Astrocyte of the hippocampus (primary cell): Measurements from ENCODE around the gene UBE2F.
A peak's percentile ranks its signal among the peaks of the same experiment; 100 is the strongest.
"Not testable (repeated sequence)": the region's sequence is repeated elsewhere in the genome, so short reads cannot be mapped to it uniquely, and the experiment has no call there.

Experiments used
- DNase-seq: peaks from one replicate; pipeline ENCODE4 v3.0.0; 2011; ENCODE audit warnings: low read depth, low spot score

UBE2F gene

DNA sequence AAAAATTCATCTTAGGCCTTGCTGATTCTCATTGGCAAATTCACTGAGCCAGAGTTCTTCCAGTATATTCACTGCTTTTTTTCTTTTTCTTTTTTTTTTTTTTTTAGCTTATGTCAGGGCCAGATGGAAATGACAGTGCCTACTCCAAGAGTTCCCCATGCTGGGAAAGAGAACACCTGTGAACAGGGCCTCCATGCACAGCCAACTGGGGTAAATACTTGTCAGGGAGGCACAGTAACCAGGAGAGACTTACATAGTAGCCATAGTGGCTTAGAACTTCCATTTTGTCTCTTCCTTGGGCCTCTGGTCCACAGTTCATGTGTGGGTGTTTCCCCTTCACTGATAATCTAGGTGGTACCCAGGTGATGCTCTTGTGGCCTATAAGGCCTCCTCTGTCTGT, 78.8 kb downstream of the UBE2F start:
- no peak for DNase-seq

GRCh38 chr2:238046725-238047270, 80.0 kb downstream of the UBE2F start:
- no peak for DNase-seq

GRCh38 chr2:238053191-238053776, 86.5 kb downstream of the UBE2F start:
- no peak for DNase-seq

GRCh38 chr2:238055841-238056240, 89.0 kb downstream of the UBE2F start:
- no peak for DNase-seq

GRCh38 chr2:238057696-238058575, 91.1 kb downstream of the UBE2F start:
- DNase-seq: not testable (repeated sequence)

DNA sequence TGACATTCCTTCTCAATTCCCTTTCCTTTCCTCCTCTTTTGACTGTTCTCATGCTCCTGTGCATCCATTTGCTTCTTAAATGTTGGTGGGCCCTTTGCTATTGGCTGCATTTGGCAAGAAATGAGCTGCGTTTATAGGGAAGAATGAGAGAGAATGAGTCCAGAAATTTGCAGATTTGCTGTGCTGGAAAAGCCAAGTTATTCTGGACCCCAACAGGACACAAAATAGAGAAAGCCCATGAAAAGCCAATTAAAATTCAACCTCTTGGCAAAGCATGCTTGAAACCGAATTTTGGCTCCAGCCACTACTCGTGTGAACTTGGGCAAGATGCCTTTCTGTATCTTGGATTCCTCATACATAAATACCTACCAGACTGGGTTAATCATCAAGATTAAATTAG, 92.7 kb downstream of the UBE2F start:
- DNase-seq: peak; percentile 7

DNA sequence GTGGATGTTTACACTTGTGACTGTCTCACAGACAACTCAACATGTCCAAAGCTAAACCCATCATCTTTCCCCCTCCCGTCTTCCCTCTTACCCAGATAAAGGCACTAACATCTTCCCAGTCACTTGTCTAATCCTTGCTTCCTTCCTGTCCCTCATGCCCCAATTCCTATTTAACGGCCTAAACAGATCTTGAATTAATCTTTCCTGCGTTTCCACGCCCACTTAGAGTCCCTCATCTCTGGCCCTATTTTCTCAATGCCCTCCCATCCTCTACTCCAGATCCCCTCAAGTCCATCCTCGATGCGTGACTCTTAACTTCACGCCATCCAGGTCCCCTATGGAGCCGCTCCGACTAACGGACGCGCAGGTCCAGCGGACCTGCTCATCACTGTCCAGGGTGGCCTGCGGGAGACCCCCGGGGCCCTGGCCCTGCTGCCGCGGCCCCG, 93.3 kb downstream of the UBE2F start:
- no peak for DNase-seq

DNA sequence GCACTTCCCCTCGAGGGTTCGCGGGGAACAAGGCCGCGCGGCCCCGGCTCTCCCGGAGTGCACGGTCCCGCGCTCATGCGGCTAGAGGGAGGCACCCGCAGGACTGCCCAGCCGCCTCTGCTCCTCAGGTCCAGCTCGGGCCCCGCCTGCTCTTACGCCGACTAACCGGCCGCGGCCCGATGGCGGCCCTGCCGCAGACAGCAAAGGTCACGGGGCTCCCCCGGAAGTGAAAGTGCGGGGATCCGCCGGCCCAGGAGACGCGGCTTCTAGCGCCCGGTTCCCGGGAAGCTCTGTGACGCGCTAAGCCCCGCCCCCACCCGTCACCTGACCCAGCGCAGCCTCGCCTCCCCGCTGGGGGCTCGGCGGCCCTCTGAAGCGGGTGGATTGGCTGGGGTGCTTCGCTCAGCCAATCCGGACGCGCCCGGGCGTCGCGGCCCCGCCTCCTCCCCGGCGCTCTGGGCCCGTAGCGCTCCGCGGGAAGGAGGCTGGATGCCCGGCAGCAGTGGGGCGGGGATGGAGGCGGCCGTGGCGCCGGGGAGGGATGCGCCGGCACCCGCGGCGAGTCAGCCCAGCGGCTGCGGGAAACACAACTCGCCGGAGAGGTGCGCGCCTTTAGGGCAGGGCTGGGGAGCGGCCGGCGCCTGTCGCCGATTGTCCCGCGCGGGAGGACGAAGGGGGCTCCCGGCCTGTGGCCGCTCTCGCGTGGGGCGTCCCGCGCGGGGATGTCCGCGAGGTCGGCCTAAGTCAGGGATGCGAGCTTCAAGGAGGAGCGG, 93.9 kb downstream of the UBE2F start, which contains the start of gene SCLY:
Gene SCLY (plus strand): TSS at position 460 of the 773 bp plus-strand sequence. CDS start 54 bp downstream, at position 514.
- DNase-seq: peak; percentile 100

DNA sequence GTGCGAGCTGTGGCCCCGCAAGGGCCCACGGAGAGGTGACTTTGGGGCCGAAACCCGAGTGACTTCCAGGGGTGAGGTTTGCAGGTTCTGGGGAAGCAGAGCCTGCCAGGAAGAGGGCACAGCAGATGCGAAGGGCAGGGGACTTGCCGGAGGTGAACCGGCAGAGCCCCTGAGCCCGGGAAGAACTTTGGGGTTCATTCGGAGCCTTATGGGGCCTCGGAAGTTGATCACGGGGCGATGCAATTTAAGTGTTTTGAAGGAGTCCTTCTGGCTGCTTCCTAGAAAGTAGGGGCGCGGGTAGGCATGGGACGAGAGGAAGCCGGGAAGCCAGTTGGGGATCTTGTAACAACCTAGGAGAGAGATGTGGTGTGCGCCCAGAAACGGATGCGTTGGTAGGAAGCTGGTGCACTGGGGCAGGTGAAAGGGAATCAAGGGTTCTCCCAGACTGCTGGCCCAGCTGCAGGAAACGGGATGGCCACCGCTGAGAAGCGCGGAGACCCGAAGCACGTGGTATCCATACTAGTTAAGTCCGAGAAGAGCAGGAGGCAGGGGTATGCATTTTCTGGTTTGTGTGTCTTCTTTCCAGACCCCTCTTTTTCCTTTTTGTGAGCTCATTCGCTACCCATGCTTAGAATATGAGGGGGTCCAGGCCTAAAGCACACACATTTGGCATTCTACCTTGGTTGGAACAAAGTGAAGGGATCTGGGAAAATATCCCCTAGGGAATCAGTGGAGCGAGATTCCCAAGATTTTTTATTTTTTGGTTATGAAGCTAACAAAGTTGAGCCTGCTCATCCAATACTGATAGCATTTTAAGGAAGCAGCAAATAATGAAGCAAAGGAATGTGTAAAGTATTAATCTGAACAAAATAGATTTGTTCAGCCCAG, 94.7 kb downstream of the UBE2F start:
- peak; percentile 57 for DNase-seq

DNA sequence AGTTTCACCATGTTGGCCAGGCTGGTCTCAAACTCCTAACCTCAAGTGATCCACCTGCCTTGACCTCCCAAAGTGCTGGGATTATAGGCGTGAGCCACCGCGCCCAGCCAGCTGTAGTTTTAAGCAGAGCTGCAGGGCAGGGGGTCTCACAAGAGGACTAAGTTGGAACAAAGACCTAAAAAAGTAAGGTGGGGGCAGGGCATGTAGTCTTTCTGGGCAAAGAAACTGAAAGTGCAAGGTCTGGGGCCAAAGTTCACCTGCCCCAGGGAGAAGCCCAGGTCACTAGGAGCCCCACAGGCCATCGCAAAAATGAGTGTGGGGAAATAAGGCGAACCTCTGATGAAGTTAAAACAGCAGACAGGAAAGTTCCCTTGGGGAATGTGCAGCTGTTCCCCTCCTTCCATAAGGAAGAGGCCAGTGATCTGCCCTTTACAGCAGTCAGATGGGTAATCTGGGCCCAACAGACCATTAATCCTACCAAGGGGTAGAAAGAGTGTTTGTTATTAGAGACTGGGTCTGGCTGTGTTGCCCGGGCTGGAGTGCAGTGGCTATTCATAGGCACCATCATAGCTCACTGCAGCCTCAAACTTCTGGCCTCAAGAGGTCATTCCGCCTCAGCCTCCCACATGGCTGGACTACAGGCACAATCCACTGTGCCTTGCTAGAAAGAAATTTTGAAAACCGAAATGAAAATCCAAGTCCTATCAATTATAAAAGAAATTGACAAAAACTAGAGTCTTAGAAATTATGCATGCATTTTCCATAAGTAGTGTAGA, 96.8 kb downstream of the UBE2F start:
- DNase-seq: no peak

DNA sequence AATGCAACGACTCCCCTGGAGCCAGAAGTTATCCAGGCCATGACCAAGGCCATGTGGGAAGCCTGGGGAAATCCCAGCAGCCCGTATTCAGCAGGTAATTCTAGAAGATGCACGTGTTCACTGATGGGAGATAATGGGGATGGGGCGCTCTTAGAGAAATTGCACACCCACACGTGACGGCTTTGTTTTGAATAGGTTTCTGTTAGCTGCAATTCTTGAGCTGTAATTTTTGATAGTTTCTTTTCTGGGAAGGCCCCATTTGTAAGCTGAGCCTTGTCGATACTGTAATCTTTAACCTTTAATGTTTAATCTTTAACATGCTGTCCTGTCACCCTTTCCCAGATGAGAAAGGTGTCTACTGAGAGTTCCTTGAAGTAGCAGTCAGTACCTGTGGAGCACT, 97.6 kb downstream of the UBE2F start:
- no peak for DNase-seq

- no peak for DNase-seq
These were observed 98.4 kb downstream of the UBE2F start for GRCh38 chr2:238065071-238065846.

DNA sequence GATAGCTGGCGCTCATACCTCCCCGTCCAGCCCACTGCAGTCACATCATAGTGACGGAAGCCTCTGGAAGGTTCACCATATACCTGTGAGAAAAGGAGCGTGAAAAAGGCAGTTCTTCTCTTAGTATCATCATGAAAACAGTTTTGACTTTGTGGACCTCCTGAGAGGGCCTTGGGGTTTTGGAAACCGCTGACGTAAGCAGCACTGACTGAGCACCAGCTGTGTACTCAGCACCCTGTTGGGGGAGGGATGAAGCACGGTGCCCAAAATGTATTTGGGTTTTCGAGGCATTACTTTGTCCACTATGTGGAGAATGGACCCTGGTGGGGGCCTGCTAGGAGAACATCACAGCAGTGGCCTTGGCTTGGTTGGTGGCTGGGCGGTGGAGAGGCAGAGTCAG, 99.4 kb downstream of the UBE2F start:
- no peak for DNase-seq

GRCh38 chr2:238066718-238067117, 99.9 kb downstream of the UBE2F start:
- not testable (repeated sequence) for DNase-seq

- DNase-seq: no peak
These were observed 101.1 kb downstream of the UBE2F start for GRCh38 chr2:238067939-238068338.

DNA sequence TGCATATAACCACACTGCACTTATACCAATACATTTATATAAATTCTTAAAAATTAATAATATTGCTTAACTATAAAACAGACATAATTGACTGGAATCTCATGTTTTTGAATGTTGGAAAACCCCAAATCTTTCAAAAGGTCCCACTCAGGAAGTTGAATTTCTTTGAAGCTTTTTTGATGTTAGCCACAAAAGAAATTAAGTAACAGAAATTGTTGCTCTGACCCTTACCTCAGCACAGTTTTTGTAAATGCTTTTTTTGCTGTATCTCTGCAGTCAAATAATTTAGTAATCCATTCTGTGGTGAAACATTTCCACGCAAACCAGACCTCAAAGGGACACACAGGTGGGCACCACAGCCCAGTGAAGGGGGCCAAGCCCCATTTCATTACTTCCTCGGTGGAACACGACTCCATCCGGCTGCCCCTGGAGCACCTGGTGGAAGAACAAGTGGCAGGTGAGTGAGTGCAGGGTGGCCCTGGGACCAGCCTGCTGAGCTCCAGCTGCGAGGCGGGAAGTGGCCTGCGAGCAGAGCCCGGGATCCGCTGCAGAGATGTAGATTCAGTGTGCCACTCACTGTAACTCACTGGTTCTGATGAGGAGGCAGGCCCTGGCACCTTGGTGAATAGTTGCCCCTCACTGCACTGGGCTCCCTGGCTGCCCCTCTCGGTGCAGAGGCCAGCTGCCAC, 102.4 kb downstream of the UBE2F start:
- no peak for DNase-seq

DNA sequence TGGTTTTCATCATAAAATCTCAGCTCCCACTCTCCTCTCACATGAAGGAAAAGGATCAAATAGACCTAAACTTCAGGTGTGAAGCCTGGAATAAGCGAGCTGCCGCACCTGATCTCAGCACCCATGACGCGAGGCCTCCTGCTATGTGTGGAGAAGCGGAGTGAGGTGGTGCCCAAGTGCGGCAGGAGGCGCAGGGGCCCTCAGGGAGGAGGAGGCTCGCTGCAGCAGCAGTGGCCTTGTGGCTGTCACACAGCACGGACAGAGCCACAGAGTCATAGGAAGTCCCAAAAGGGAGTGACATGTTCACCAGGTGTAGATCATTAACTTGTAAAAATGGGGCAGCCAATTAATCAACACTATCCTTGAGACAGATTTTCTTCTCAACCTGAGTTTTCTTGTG, 103.1 kb downstream of the UBE2F start:
- no peak for DNase-seq

DNA sequence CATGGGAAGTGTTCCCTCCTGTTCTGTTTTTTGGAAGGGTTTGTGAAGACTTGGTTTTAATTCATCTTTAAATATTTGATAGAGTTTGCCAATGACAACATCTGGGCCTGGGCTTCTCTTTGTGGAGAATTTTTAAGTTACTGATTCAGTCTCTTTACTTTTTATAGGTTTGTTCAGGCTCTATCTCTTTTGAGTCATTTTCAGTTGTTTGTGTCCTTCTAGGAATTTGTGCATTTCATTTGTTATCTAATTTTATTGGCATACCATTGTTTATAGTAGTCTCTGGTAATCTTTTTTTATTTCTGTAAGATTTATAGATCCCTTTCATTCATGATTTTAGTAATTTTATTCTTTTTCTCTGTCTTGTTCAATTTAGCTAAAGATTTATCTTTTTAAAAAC, 108.6 kb downstream of the UBE2F start:
- DNase-seq: no peak

DNA sequence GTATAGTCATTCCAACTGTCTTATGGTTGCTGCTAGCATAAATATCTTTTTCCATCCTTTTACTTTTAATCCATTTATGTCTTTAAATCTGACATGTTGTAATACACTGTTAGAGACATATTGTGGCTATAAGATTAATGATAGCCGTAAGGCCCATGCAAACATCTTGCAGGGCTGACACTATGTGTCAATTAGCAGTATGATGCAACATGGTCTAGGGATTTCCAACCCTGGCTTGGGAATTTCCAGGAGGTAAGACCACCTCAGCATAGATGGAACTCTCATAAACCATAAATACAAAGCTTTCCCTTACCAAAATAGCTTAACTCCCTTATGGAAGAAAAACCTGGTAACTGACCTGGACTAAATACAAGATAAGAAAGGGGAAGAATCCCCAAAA, 110.5 kb downstream of the UBE2F start:
- no peak for DNase-seq
